HG03095 (cell line): ENCODE data around the gene RRP1.

ENCODE experiments used
- ATAC-seq: cut with Tn5 transposase; IDR thresholded peaks from one replicate; pipeline ENCODE4 v1.9.1; 2021; ENCODE audit warnings: moderate library complexity; ENCODE audit not compliant: unreplicated experiment

The RRP1 gene

GRCh38 chr21:43775795-43776430 lies 13.5 kb upstream of the RRP1 start, which contains the start of gene CSTB:
Gene CSTB (minus strand): TSS chr21:43776308. CDS start chr21:43776269, 39 bp downstream.
- peak; percentile 50 for ATAC-seq

- no peak for ATAC-seq
Observed at GRCh38 chr21:43777953-43778352, 11.4 kb upstream of the RRP1 start.

GRCh38 chr21:43778469-43779335 lies 10.7 kb upstream of the RRP1 start:
- no peak for ATAC-seq

- ATAC-seq: no peak
Observed at GRCh38 chr21:43779660-43780059, 9.7 kb upstream of the RRP1 start.

GRCh38 chr21:43781846-43782245 lies 7.5 kb upstream of the RRP1 start:
- no peak for ATAC-seq

GRCh38 chr21:43782431-43783097 lies 6.8 kb upstream of the RRP1 start:
- ATAC-seq: no peak

- no peak for ATAC-seq
Observed at GRCh38 chr21:43783098-43783700, 6.2 kb upstream of the RRP1 start.

- ATAC-seq: no peak
Observed at GRCh38 chr21:43785134-43785533, 4.2 kb upstream of the RRP1 start.

GRCh38 chr21:43786300-43786806 lies 3.0 kb upstream of the RRP1 start:
- ATAC-seq: no peak

- ATAC-seq: no peak
Observed at GRCh38 chr21:43786807-43787440, 2.5 kb upstream of the RRP1 start.

GRCh38 chr21:43790010-43790524 lies 690 bp downstream of the RRP1 start:
- ATAC-seq: no peak

- ATAC-seq: no peak
Observed at GRCh38 chr21:43792406-43792805, 3.0 kb downstream of the RRP1 start.

- no peak for ATAC-seq
Observed at GRCh38 chr21:43793243-43793642, 3.9 kb downstream of the RRP1 start.

GRCh38 chr21:43794311-43794710 lies 4.9 kb downstream of the RRP1 start:
- no peak for ATAC-seq

GRCh38 chr21:43794857-43795256 lies 5.5 kb downstream of the RRP1 start:
- no peak for ATAC-seq

GRCh38 chr21:43797415-43797814 lies 8.0 kb downstream of the RRP1 start:
- no peak for ATAC-seq

GRCh38 chr21:43797925-43798715 lies 8.7 kb downstream of the RRP1 start:
- no peak for ATAC-seq

- no peak for ATAC-seq
Observed at GRCh38 chr21:43799301-43799840, 10.0 kb downstream of the RRP1 start.

GRCh38 chr21:43800124-43800523 lies 10.7 kb downstream of the RRP1 start:
- no peak for ATAC-seq
